OCI-LY1 (cell line): ENCODE results near the gene PLPP6.

Experiments used
- H2AFZ ChIP-seq: fragments of 200-600 bp; sonication (generic), shearing (Covaris generic); 2 replicates; pipeline ENCODE4 v1.6.0; 2014; ENCODE audit warnings: antibody characterized with exemption, mild to moderate bottlenecking, low read length
- H3F3A ChIP-seq: fragments of 200-600 bp; sonication (generic), shearing (Covaris generic); 2 replicates; pipeline ENCODE4 v1.6.0; 2014; ENCODE audit warnings: mild to moderate bottlenecking, antibody characterized with exemption, low read length, moderate library complexity; ENCODE audit not compliant: insufficient read depth
- H3K27ac ChIP-seq: fragments of 200-600 bp; sonication (generic); 2 replicates; pipeline ENCODE4 v1.5.1; 2014; ENCODE audit warnings: low read length, mixed run types, mild to moderate bottlenecking, low read depth; ENCODE audit not compliant: poor library complexity, severe bottlenecking
- H3K27me3 ChIP-seq: fragments of 200-600 bp; sonication (generic); 2 replicates; pipeline ENCODE4 v1.6.0; 2014; ENCODE audit warnings: antibody characterized with exemption, mild to moderate bottlenecking, low read length, moderate library complexity; ENCODE audit not compliant: insufficient read depth
- H3K36me3 ChIP-seq: fragments of 200-600 bp; sonication (generic); 2 replicates; pipeline ENCODE4 v1.6.1; 2014; ENCODE audit warnings: mild to moderate bottlenecking, antibody characterized with exemption, low read length, moderate library complexity, mixed read lengths; ENCODE audit not compliant: insufficient read depth
- H3K4me1 ChIP-seq: fragments of 200-600 bp; sonication (generic); 2 replicates; pipeline ENCODE4 v1.5.1; 2014; ENCODE audit warnings: mild to moderate bottlenecking, low read length, moderate library complexity; ENCODE audit not compliant: insufficient read depth, severe bottlenecking
- H3K4me2 ChIP-seq: fragments of 200-600 bp; sonication (generic), shearing (Covaris generic); 2 replicates; pipeline ENCODE4 v1.6.1; 2014; ENCODE audit warnings: low read length
- H3K4me3 ChIP-seq: fragments of 200-600 bp; sonication (generic); 2 replicates; pipeline ENCODE4 v1.5.1; 2014; ENCODE audit warnings: low read length, low read depth, mild to moderate bottlenecking, mixed read lengths; ENCODE audit not compliant: poor library complexity, severe bottlenecking
- H3K79me2 ChIP-seq: fragments of 200-600 bp; shearing (Covaris generic); 2 replicates; pipeline ENCODE4 v1.6.1; 2016; ENCODE audit warnings: mixed run types, low read length, mixed read lengths; ENCODE audit not compliant: insufficient read depth
- H3K9ac ChIP-seq: fragments of 200-600 bp; sonication (generic), shearing (Covaris generic); 2 replicates; pipeline ENCODE4 v1.6.1; 2014; ENCODE audit warnings: mild to moderate bottlenecking, low read length, mixed read lengths
- H3K9me2 ChIP-seq: fragments of 200-600 bp; sonication (generic), shearing (Covaris generic); 2 replicates; pipeline ENCODE4 v1.6.1; 2014; ENCODE audit warnings: low read depth, mild to moderate bottlenecking, low read length, mixed read lengths
- H3K9me3 ChIP-seq: fragments of 200-600 bp; shearing (Covaris generic); 2 replicates; pipeline ENCODE4 v1.6.1; 2014; ENCODE audit warnings: low read length, mixed read lengths
- H4K20me1 ChIP-seq: fragments of 200-600 bp; sonication (generic), shearing (Covaris generic); 2 replicates; pipeline ENCODE4 v1.6.0; 2016; ENCODE audit warnings: mild to moderate bottlenecking, low read length; ENCODE audit not compliant: insufficient read depth
- EZH2 ChIP-seq: fragments of 200-600 bp; sonication (generic), shearing (Covaris generic); IDR thresholded peaks from 2 replicates; pipeline ENCODE4 v1.8.0; 2017; ENCODE audit warnings: borderline replicate concordance, mixed run types, mild to moderate bottlenecking, antibody characterized with exemption, low read length, moderate library complexity, mixed read lengths
- TF ChIP-seq, protein P1 (sequence below): fragments of 200-600 bp; sonication (generic), shearing (Covaris generic); IDR thresholded peaks from 2 replicates; pipeline ENCODE4 v1.5.1; 2017; ENCODE audit warnings: mild to moderate bottlenecking, antibody characterized with exemption, low read length, moderate library complexity, mixed read lengths

The PLPP6 gene

DNA sequence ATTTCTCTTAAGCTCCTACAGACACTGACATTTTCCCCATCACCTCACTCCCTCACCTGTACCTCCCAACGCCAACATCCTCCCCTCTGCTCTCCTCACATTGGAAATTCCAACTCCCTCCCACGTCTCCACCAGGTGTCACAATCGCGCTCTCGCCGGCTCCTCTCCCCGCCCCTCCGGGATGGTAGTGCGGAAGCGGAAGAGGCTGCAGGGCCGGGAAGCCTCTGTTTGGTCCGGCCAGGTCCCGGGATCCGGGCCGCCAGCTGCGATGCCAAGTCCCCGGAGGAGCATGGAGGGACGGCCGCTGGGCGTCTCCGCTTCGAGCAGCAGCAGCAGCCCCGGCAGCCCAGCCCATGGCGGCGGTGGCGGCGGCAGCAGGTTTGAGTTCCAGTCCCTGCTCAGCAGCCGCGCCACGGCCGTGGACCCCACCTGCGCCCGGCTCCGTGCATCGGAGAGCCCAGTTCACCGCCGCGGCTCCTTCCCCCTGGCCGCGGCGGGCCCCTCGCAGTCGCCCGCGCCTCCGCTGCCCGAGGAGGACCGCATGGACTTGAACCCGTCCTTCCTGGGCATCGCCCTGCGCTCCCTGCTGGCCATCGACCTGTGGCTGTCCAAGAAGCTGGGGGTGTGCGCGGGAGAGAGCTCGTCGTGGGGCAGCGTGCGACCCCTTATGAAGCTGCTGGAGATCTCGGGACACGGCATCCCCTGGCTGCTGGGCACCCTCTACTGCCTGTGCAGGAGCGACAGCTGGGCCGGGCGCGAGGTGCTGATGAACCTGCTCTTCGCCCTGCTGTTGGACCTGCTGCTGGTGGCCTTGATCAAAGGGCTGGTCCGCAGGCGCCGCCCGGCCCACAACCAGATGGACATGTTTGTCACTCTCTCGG lies at the start of gene PLPP6:
PLPP6 (plus strand) TSS at position 187 of the 881 bp plus-strand sequence; CDS start at position 269, 82 bp downstream.
- no peaks in the 10 kb centered on the region for H3K9me2 ChIP-seq
- no peaks in the 10 kb centered on the region for H3K79me2 ChIP-seq
- no peak within 1 kb of the TSS for H3K27ac ChIP-seq
- H3K4me3 ChIP-seq, result peak within 1 kb of the TSS; percentile 90
- H3K9me3 ChIP-seq, result no peaks in the 10 kb centered on the region
- peak within 1 kb of the TSS; percentile 72 for H3K4me2 ChIP-seq
- H3F3A ChIP-seq, result no peaks in the 10 kb centered on the region
- TF ChIP-seq, protein P1, sequence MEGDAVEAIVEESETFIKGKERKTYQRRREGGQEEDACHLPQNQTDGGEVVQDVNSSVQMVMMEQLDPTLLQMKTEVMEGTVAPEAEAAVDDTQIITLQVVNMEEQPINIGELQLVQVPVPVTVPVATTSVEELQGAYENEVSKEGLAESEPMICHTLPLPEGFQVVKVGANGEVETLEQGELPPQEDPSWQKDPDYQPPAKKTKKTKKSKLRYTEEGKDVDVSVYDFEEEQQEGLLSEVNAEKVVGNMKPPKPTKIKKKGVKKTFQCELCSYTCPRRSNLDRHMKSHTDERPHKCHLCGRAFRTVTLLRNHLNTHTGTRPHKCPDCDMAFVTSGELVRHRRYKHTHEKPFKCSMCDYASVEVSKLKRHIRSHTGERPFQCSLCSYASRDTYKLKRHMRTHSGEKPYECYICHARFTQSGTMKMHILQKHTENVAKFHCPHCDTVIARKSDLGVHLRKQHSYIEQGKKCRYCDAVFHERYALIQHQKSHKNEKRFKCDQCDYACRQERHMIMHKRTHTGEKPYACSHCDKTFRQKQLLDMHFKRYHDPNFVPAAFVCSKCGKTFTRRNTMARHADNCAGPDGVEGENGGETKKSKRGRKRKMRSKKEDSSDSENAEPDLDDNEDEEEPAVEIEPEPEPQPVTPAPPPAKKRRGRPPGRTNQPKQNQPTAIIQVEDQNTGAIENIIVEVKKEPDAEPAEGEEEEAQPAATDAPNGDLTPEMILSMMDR, result peak; percentile 58
- TF ChIP-seq EZH2, result no peak
- no peaks in the 10 kb centered on the region for H4K20me1 ChIP-seq
- peaks cover 53% of the 10 kb centered on the region for H3K4me1 ChIP-seq
- H3K9ac ChIP-seq, result peak within 1 kb of the TSS; percentile 75
- H3K36me3 ChIP-seq, result no peaks in the 10 kb centered on the region
- peak within 1 kb of the TSS; percentile 62; the same call in 1 of the 2 replicates for H2AFZ ChIP-seq
- H3K27me3 ChIP-seq, result no peaks in the 10 kb centered on the region

DNA sequence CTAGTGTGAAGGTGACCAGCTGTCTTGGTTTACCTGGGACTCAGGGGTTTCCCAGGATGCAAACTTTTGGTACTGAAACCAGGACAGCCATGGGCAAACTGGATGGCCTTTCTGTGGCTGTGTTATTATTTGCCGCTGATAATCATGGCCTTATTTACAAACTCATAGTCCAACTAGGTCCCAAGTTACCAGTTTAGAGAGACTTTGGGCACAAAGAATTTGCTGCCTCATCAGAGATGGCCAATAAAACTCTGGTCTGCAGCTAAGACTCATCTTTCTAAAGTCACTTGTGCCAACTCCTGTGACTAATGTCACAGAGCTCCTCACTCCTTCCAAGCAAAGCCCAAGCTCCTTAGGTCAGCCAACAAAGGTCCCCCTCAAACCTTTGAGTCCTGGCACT lies 47.5 kb upstream of the PLPP6 start:
- Histone ChIP-seq H4K20me1 (no peaks in the 10 kb centered on the region), H3K36me3 (no peaks in the 10 kb centered on the region), H3K9ac (no peak overlapping the region), H3K9me2 (no peaks in the 10 kb centered on the region), H3K79me2 (no peaks in the 10 kb centered on the region), H3K27me3 (no peaks in the 10 kb centered on the region), H3K4me3 (no peak overlapping the region), H3K27ac (no peak overlapping the region), H3F3A (no peaks in the 10 kb centered on the region), H3K4me2 (no peak overlapping the region), H3K4me1 (no peaks in the 10 kb centered on the region), H2AFZ (no peak overlapping the region), H3K9me3 (no peaks in the 10 kb centered on the region)
- no peak for TF ChIP-seq EZH2
- TF ChIP-seq, protein P1, result no peak

DNA sequence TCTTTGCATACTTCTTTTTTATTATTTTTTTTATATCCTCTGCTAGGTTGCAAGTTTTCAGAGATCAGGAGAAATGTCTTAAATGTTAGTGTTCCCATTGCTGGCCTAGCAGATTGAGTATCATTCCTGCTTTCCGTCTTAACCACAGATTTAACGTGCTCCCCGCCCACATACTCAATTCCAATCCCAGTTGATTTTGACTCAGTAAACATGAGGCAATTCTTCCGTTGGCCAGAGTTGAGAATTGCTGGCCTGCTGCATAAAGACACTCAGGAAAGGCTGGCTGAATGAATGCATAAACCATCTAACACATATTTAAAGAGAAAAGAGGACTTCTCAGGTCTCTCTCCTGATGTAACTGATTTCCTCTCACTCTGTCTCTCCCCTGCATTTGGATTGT lies 46.8 kb upstream of the PLPP6 start:
- no peak overlapping the region for H3K27ac ChIP-seq
- H3K79me2 ChIP-seq, result no peaks in the 10 kb centered on the region
- TF ChIP-seq EZH2, result no peak
- TF ChIP-seq, protein P1, result no peak
- H3K9me2 ChIP-seq, result no peaks in the 10 kb centered on the region
- H3K4me3 ChIP-seq, result no peak overlapping the region
- H3K36me3 ChIP-seq, result no peaks in the 10 kb centered on the region
- H3K9me3 ChIP-seq, result no peaks in the 10 kb centered on the region
- H3K27me3 ChIP-seq, result no peaks in the 10 kb centered on the region
- no peak overlapping the region for H3K4me2 ChIP-seq
- H3K4me1 ChIP-seq, result no peaks in the 10 kb centered on the region
- H4K20me1 ChIP-seq, result no peaks in the 10 kb centered on the region
- no peak overlapping the region for H3K9ac ChIP-seq
- no peaks in the 10 kb centered on the region for H3F3A ChIP-seq
- no peak overlapping the region for H2AFZ ChIP-seq
